Adipose tissue (tissue), 3 donors: ENCODE measurements around the gene SUFU. TPM values are rescaled to one million over a fixed set of nuclear protein-coding genes. Genes with fewer than 3 reads are reported as not detected.
"Not testable (repeated sequence)": the region's sequence is repeated elsewhere in the genome, so short reads cannot be mapped to it uniquely, and the experiment has no call there.

Experiments
- H3K27ac ChIP-seq: one replicate; pipeline ENCODE4 v1.5.1; 2013; ENCODE audit warnings: low read depth, low read length
- WGBS, 3 donors: extraction: QIAGEN DNeasy Blood & Tissue Kit; methylation state at CpG; one replicate each; pipeline ENCODE4 v1.1.7; 2013; 5-methylcytosine and 5-hydroxymethylcytosine counted together
- polyA plus RNA-seq, 3 donors: library from polyadenylated mRNA; stranded (reverse); fragments of 200-250 nt; gene quantifications; one replicate each; pipeline ENCODE4 v1.2.3, GENCODE V29; 2013
- donor health status: healthy with polysubstance abuse.
- donor health status: Bipolar disorder and iron deficiency.
- donor health status: healthy.

SUFU gene
- polyA plus RNA-seq, 3 donors, result 2.7 to 5.3 (median 3.6) TPM

DNA sequence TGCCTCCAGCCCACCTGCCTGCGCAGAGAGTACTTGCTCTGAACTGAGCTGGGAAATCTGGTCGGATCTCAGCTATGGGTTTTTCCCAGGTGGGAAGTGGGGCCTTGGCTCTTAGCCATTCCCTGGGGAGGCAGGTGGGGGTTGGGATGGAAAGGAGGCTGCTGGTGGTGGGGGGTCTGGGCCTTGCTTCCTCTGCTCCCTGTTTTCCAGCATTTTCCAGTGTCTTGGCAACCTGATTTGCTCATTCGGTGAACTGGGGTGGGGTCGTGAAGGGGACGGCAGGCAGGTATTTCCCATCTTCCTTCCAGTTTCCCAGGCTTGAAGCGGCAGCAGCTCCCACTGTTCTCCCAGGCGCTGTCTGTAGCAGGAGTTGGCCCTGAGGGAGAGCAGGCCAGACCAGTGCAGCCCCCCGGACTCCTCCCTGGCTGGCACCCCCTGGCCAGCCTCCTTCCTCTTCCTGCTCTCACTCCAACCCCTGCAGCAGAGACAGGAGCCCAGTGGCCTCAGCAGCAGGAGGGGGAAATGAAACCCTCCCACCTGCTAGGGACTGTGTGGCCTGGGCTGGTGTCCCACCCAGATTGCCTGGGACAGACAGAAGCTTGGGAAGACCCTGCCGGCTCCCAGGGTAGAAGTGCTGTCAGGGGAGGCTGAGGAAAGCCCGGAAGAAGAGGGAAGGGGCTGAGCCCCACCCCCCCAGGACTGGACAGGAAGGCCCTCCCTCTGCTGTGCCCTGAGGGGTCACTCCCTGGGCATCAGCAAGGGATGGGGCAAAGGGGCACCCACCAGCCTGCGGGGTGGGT, 147.1 kb downstream of the SUFU start:
- 39 to 49% (median 45%) methylated on average over 10 to 11 of the region's 11 CpGs for WGBS, 3 donors
- H3K27ac ChIP-seq, result no peak overlapping the region

- H3K27ac ChIP-seq, result no peak overlapping the region
- WGBS, 3 donors, result 79 to 85% (median 81%) methylated on average over 11 of the region's 11 CpGs
Measured at GRCh38 chr10:102651455-102652169, 147.8 kb downstream of the SUFU start.

DNA sequence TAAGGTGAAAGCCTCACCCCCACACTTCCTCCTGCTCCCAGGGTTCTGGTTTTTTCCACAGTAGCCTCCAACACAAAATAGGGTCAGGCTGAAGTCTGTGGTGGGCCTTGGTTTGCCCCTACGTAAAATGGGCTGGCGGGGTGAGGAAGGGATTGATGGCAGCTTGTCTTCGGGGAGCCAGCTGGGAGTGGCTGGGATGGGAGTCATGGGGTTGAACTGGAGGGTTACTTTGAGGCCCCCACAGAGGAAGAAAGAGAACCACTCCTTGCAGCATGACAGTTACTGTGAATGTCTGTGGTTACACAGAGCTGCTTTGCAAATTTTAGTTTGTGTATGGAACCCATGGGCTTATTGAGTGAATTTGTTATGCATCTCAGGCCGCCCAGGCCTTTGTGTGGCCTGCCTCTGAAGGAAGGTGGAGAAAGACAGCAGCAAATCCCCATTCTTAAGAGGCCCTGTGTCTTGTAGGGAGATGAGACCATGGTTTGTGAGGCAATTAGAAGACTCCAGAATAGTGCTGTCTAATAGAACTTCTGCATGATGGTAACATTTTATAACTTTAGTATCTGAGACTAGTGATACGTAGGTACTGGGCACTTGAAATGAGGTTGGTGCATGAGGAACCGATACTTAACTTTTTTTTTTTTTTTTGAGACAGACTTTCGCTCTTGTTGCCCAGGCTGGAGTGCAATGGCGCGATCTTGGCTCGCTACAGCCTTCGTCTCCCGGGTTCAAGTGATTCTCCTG, 148.6 kb downstream of the SUFU start:
- H3K27ac ChIP-seq, result no peak overlapping the region
- 78 to 90% (median 79%) methylated on average over 12 of the region's 12 CpGs for WGBS, 3 donors

- no peak overlapping the region for H3K27ac ChIP-seq
Measured at GRCh38 chr10:102653060-102653459, 149.3 kb downstream of the SUFU start.

DNA sequence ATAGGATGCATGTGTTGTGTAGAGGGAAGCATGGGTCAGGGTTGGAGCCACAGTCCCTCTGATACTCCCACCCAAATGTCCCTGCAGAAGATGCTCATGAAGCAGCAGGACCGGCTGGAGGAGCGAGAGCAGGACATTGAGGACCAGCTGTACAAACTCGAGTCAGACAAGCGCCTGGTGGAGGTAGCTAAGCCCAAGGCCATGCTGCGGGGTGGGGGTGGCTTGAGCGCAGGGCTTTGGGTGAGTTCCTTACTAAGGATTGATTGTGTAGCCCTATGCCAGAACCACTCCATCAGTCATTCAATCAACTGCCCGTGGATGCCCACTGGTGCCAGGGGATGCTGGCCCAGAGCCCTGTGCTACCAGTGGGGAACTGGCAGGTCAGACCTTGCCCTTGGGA, 150.8 kb downstream of the SUFU start:
- WGBS, 3 donors, result 39 to 86% (median 69%) methylated on average over 7 of the region's 7 CpGs
- H3K27ac ChIP-seq, result no peak overlapping the region

More at GRCh38 chr10:102653060-102653459, 149.3 kb downstream of the SUFU start:
- WGBS, 3 donors, result 83 to 100% (median 92%) methylated on average over 1 of the region's 1 CpG

DNA sequence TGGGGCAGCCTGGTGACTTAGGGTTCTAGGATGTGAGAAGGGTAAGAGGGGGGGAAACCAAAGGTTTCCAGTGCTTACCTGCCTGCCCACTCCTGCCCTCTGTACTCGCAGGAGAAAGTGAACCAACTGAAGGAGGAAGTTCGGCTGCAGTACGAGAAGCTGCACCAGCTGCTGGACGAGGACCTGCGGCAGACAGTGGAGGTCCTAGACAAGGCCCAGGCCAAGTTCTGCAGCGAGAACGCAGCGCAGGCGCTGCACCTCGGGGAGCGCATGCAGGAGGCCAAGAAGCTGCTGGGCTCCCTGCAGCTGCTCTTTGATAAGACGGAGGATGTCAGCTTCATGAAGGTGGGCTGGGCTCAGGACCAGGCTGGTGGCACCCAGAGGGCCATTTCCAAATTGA, 151.2 kb downstream of the SUFU start:
- WGBS, 3 donors, result 73 to 85% (median 80%) methylated on average over 12 of the region's 12 CpGs
- H3K27ac ChIP-seq, result no peak overlapping the region

DNA sequence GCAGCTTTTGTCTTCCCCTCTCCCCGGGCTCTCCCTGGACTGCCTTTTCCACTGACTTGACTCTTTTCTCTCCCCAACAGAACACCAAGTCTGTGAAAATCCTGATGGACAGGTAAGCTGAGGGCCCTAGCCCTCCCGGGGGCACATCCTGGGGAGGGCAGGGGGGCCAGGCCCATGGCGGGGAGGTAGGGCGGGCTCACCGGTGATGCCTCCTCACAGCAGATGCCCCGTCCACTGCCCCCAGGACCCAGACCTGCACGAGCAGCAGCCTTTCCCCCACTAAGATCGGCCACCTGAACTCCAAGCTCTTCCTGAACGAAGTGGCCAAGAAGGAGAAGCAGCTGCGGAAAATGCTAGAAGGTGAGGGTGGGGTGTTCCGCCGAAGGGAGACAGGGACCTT, 152.3 kb downstream of the SUFU start:
- WGBS, 3 donors, result 90 to 94% (median 91%) methylated on average over 12 of the region's 12 CpGs
- H3K27ac ChIP-seq, result no peak overlapping the region

DNA sequence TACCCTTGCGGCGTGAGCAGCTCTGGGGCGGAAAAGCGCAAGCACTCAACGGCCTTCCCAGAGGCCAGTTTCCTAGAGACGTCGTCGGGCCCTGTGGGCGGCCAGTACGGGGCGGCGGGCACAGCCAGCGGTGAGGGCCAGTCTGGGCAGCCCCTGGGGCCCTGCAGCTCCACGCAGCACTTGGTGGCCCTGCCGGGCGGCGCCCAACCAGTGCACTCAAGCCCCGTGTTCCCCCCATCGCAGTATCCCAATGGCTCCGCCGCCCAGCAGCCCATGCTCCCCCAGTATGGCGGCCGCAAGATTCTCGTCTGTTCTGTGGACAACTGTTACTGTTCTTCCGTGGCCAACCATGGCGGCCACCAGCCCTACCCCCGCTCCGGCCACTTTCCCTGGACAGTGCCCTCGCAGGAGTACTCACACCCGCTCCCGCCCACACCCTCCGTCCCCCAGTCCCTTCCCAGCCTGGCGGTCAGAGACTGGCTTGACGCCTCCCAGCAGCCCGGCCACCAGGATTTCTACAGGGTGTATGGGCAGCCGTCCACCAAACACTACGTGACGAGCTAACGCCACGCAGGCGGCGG, 153.1 kb downstream of the SUFU start:
- no peak overlapping the region for H3K27ac ChIP-seq
- 83 to 94% (median 89%) methylated on average over 40 to 42 of the region's 42 CpGs for WGBS, 3 donors

- 44 to 64% (median 62%) methylated on average over 11 of the region's 11 CpGs for WGBS, 3 donors
- no peak overlapping the region for H3K27ac ChIP-seq
Measured at GRCh38 chr10:102657451-102657850, 153.7 kb downstream of the SUFU start.

GRCh38 chr10:102657984-102658724, 154.4 kb downstream of the SUFU start:
- no peak overlapping the region for H3K27ac ChIP-seq
- WGBS, 3 donors, result 16 to 54% (median 44%) methylated on average over 13 of the region's 13 CpGs

GRCh38 chr10:102658802-102659201, 155.0 kb downstream of the SUFU start:
- no peak overlapping the region for H3K27ac ChIP-seq
- 57 to 85% (median 66%) methylated on average over 5 of the region's 5 CpGs for WGBS, 3 donors

- WGBS, 3 donors, result 3 to 15% (median 6%) methylated on average over 20 to 22 of the region's 22 CpGs
Measured at GRCh38 chr10:102660888-102661657, 157.3 kb downstream of the SUFU start.

DNA sequence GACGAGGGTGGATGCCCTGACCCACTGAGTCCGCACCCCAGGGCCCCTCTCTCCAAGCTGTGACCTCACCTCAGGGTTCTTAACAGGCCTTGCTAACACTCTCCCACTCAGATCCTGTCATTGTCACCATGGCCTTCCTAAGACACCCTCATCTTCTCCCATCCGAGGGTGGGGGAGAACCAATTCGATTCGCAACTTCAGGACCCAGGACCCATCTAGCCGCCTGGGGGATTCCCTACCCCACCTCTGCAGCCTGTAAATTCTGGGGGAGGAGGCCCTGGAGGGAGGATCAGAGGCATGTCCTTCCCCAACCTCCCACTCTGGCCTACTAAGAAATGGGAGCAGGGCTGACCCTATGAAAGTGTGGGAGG, 157.9 kb downstream of the SUFU start:
- 46 to 66% (median 57%) methylated on average over 6 of the region's 6 CpGs for WGBS, 3 donors
- no peak overlapping the region for H3K27ac ChIP-seq

More at GRCh38 chr10:102660888-102661657, 157.3 kb downstream of the SUFU start:
- H3K27ac ChIP-seq, result no peak overlapping the region

DNA sequence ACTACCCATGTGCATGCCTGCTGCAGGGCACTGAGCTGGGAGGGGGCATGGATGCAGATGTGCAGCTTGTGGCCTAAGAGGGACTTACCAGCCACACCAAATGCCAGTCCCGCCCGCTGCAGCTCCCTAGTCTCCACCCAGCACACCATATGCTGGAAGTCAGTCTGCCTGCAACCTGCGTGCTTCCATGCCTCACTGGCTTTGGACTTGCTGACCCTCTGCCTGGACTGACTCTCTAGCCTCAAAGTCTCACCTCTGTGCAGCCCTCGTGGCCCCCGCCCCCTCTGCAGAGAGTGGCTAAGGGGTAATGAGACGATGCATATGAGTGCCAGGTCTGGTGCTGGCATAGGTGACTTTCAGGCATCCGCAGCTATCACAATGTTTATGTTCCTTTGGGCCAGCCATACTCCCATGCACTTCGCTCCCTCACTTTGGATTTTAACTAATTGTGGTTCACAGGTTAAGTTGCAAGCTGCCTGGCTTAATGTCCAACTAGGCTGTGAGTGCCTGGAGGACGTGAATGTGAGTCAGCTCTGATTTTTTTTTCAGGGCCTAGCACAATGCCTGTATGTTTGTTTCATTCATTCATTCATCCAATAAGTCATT, 162.2 kb downstream of the SUFU start:
- WGBS, 3 donors, result 81 to 86% (median 85%) methylated on average over 9 of the region's 9 CpGs
- H3K27ac ChIP-seq, result no peak overlapping the region

GRCh38 chr10:102667411-102667810, 163.6 kb downstream of the SUFU start:
- H3K27ac ChIP-seq, result not testable (repeated sequence)
- 76 to 95% (median 80%) methylated on average over 4 of the region's 4 CpGs for WGBS, 3 donors

GRCh38 chr10:102668326-102669107, 164.7 kb downstream of the SUFU start:
- H3K27ac ChIP-seq, result no peak overlapping the region
- 77 to 89% (median 88%) methylated on average over 10 of the region's 10 CpGs for whole genome bisulfite sequencing, 3 donors
